A673 (cell line): Measurements from ENCODE around the gene SHC3.

Experiments used
- EZH2 ChIP-seq: fragments of 200-600 bp; sonication (generic); IDR thresholded peaks from 2 replicates; pipeline ENCODE4 v1.6.1; 2017; ENCODE audit warnings: borderline replicate concordance, low read depth, mild to moderate bottlenecking, mixed read lengths, antibody characterized with exemption, low read length; ENCODE audit not compliant: poor library complexity, severe bottlenecking
- TF ChIP-seq, protein P1 (sequence below): fragments of 300-800, 200-600 bp; sonication (generic); conservative IDR thresholded peaks from 2 replicates; pipeline ENCODE4 v1.5.1; 2017; ENCODE audit warnings: low read depth, mild to moderate bottlenecking, antibody characterized with exemption, low read length, moderate library complexity, mixed read lengths

DNA sequence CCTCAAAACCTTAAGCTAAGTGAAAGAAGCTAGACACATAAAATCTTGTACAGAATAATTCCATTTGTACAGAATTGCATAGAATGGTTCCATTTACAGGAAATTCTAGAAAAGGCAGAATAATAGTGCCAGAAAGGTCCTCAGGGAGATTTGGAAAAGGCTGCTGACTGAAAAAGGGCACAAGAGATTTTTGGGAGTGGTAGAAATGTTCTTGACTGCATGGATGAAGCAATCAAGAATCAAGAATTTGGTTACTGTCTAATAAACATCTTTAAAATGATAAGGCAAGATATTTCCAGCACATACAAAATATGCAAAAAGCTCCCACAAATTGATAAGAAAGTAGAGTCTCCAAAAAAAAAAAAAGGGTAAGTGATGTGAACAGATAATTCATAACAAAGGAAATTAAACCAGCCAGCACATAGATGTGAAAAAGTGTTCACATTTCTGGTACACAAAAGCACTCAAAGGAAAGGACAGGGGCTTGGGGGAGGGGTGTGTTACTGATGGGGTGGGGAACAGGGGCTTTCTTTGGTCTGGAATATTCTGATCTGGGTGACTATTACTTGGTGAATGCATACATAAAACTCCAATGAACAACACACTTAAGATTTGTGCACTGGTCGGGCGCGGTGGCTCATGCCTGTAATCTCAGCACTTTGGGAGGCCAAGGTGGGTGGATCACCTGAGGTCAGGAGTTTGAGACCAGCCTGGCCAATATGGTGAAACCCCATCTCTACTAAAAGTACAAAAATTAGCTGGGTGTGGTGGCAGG is 85.2 kb downstream of the SHC3 start:
- TF ChIP-seq, protein P1, sequence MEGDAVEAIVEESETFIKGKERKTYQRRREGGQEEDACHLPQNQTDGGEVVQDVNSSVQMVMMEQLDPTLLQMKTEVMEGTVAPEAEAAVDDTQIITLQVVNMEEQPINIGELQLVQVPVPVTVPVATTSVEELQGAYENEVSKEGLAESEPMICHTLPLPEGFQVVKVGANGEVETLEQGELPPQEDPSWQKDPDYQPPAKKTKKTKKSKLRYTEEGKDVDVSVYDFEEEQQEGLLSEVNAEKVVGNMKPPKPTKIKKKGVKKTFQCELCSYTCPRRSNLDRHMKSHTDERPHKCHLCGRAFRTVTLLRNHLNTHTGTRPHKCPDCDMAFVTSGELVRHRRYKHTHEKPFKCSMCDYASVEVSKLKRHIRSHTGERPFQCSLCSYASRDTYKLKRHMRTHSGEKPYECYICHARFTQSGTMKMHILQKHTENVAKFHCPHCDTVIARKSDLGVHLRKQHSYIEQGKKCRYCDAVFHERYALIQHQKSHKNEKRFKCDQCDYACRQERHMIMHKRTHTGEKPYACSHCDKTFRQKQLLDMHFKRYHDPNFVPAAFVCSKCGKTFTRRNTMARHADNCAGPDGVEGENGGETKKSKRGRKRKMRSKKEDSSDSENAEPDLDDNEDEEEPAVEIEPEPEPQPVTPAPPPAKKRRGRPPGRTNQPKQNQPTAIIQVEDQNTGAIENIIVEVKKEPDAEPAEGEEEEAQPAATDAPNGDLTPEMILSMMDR = no peak
- TF ChIP-seq EZH2 = no peak
